K562 (cell line): ENCODE measurements around the gene CCDC136. TPM values are rescaled to one million over a fixed set of nuclear protein-coding genes. Genes with fewer than 3 reads are reported as not detected.

Experiments
- EHMT2 ChIP-seq: fragments of 450-650 bp; IDR thresholded peaks from 2 replicates; pipeline ENCODE4 v1.6.1; 2018; ENCODE audit warnings: antibody characterized with exemption
- HNRNPLL ChIP-seq: fragments of 200-400 bp; formaldehyde crosslinking; IDR thresholded peaks from 2 replicates; pipeline ENCODE4 v1.6.1; 2017; ENCODE audit warnings: low read length, low read depth, mild to moderate bottlenecking; ENCODE audit not compliant: poor library complexity, severe bottlenecking
- TAF15 ChIP-seq: fragments of 200-400 bp; formaldehyde crosslinking; IDR thresholded peaks from 2 replicates; pipeline ENCODE4 v1.6.1; 2017; ENCODE audit warnings: mild to moderate bottlenecking, low read depth, low read length, moderate library complexity
- TAL1 ChIP-seq: fragments of 450-650 bp; IDR thresholded peaks from 2 replicates; pipeline ENCODE4 v1.6.1; 2016; ENCODE audit warnings: mild to moderate bottlenecking
- TRIM25 ChIP-seq: fragments of 450-650 bp; IDR thresholded peaks from 2 replicates; pipeline ENCODE4 v1.7.0; 2016; ENCODE audit warnings: borderline replicate concordance
- TRIM28 ChIP-seq: fragments of 450-650 bp; IDR thresholded peaks from 2 replicates; pipeline ENCODE4 v1.6.1; 2017
- ZNF121 ChIP-seq: sonication (generic); formaldehyde crosslinking; conservative IDR thresholded peaks from 2 replicates; pipeline ENCODE4 v1.8.0; 2022; ENCODE audit warnings: missing genetic modification reagents
- polyA plus RNA-seq, 8 experiments: library from polyadenylated mRNA; depleted of rRNA in 4 of 8; stranded (reverse) in 5 of 8; unstranded in 3 of 8; fragments of >200 nt; fragmentation: Nextera tagmentation in 2 of 8; fragmentation: Illumina TruSeq in 1 of 8; extraction: Ambion mirVana in 2 of 8; extraction: Trizol in 1 of 8; gene quantifications; 2 replicates each; pipeline versions ENCODE4 v1.2.1 to v1.2.3, GENCODE V29; 2011 to 2014; ENCODE audit warnings: inconsistent platforms in 1 of 8, missing spikeins in 1 of 8
- total RNA-seq, 7 experiments: library from RNA; depleted of rRNA in 6 of 7; stranded (reverse); fragments of >200 nt in 6 of 7; fragmentation: Illumina TruSeq in 2 of 7; extraction: Trizol in 2 of 7; gene quantifications; 2 replicates each; pipeline versions ENCODE4 v1.2.1 to v1.2.3, GENCODE V29; 2011 to 2021; ENCODE audit warnings: low replicate concordance in 1 of 7
- TF ChIP-seq, protein P1 (sequence below), 2 experiments: fragments of 450-650 bp in 1 of 2; sonication (generic) in 1 of 2; formaldehyde crosslinking in 1 of 2; IDR thresholded peaks; 2 replicates each; pipeline versions ENCODE4 v1.7.1 to v1.9.0; 2016 to 2022; ENCODE audit warnings: inconsistent platforms in 1 of 2, mild to moderate bottlenecking in 1 of 2, missing genetic modification reagents in 1 of 2

The CCDC136 gene
- total and polyA plus RNA-seq, 9 of the 15 experiments (the other 6 are each of a cell fraction or from before 2014, with no cell fraction given) = 2.4 to 40.8 (median 26.5) TPM

- TF ChIP-seq ZNF121 (CRISPR knock-in tag) (no peak), EHMT2 (peak; percentile 69), HNRNPLL (no peak), TAF15 (no peak), TAL1 (0 out of 2 replicates have a peak, but pooled peaks have one; percentile 4), TRIM28 (peak; percentile 95), TRIM25 (0 out of 2 replicates have a peak, but pooled peaks have one; percentile 36)
- TF ChIP-seq, protein P1, sequence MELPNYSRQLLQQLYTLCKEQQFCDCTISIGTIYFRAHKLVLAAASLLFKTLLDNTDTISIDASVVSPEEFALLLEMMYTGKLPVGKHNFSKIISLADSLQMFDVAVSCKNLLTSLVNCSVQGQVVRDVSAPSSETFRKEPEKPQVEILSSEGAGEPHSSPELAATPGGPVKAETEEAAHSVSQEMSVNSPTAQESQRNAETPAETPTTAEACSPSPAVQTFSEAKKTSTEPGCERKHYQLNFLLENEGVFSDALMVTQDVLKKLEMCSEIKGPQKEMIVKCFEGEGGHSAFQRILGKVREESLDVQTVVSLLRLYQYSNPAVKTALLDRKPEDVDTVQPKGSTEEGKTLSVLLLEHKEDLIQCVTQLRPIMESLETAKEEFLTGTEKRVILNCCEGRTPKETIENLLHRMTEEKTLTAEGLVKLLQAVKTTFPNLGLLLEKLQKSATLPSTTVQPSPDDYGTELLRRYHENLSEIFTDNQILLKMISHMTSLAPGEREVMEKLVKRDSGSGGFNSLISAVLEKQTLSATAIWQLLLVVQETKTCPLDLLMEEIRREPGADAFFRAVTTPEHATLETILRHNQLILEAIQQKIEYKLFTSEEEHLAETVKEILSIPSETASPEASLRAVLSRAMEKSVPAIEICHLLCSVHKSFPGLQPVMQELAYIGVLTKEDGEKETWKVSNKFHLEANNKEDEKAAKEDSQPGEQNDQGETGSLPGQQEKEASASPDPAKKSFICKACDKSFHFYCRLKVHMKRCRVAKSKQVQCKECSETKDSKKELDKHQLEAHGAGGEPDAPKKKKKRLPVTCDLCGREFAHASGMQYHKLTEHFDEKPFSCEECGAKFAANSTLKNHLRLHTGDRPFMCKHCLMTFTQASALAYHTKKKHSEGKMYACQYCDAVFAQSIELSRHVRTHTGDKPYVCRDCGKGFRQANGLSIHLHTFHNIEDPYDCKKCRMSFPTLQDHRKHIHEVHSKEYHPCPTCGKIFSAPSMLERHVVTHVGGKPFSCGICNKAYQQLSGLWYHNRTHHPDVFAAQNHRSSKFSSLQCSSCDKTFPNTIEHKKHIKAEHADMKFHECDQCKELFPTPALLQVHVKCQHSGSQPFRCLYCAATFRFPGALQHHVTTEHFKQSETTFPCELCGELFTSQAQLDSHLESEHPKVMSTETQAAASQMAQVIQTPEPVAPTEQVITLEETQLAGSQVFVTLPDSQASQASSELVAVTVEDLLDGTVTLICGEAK (IDR thresholded peaks at IDR 0.05) = peak; percentile 78
- TF ChIP-seq, protein P1 (CRISPR knock-in tag; IDR thresholded peaks at IDR 0.05) = no peak
These were observed 14.3 kb upstream of the CCDC136 start (continued) for GRCh38 chr7:128777156-128778123.
